HCT116 (cell line): Measurements from ENCODE around the gene CCND1. TPM values are rescaled to one million over a fixed set of nuclear protein-coding genes. Genes with fewer than 3 reads are reported as not detected.

ENCODE experiments used
- ATAC-seq: fragments of 200-7000 bp; cut with Tn5 transposase; 2 replicates; pipeline ENCODE4 v1.9.1; 2020; ENCODE audit warnings: mild to moderate bottlenecking, moderate library complexity
- BruUV-seq: library from RNA; stranded (reverse); fragments of 400-500 nt; replicated peaks from 2 replicates; lab custom pipeline; 2021; lab: Mats Ljungman, UMichigan
- CTCF ChIA-PET: fragments of 300-600 bp; sonication (Branson Sonifier 250); formaldehyde crosslinking; loops from one replicate; lab custom pipeline; 2021; ENCODE audit warnings: antibody characterized with exemption; lab: Charles Lee
- POLR2A ChIA-PET: fragments of 300-600, 350-600 bp; sonication (Branson Sonifier 250); formaldehyde crosslinking; loops from one replicate; lab custom pipeline; 2021; ENCODE audit warnings: antibody characterized with exemption; lab: Charles Lee
- RAD21 ChIA-PET, 2 experiments: fragments of 300-600 bp; sonication (Branson Sonifier 250); formaldehyde crosslinking; loops; one replicate each; lab custom pipeline; 2023; ENCODE audit warnings: low total read pairs in 2 of 2; ENCODE audit not compliant: uncharacterized antibody in 2 of 2, unreplicated experiment in 2 of 2, low non-redundant PET in 1 of 2; lab: Charles Lee
- DNase-seq: peaks from one replicate; pipeline ENCODE4 v3.0.0-alpha.2; 2010; ENCODE audit warnings: low read depth, low spot score
- H2AFZ ChIP-seq: fragments of 200-600 bp; shearing (Covaris generic), sonication (generic); 2 replicates; pipeline ENCODE4 v1.6.1; 2017; ENCODE audit warnings: low read depth, mixed run types, mixed read lengths, antibody characterized with exemption, low read length; ENCODE audit not compliant: poor library complexity, severe bottlenecking
- H3K27ac ChIP-seq: 2 replicates; pipeline ENCODE4 v1.5.1; 2012; ENCODE audit warnings: low read depth, low read length
- H3K27me3 ChIP-seq: fragments of 200-600 bp; sonication (generic); 2 replicates; pipeline ENCODE4 v1.6.1; 2016; ENCODE audit warnings: mixed run types, low read length, mixed read lengths; ENCODE audit not compliant: insufficient read depth
- H3K36me3 ChIP-seq, 2 experiments: fragments of 200-500 bp in 1 of 2; fragments of 200-600 bp in 1 of 2; sonication (Bioruptor generic) in 1 of 2; sonication (generic) in 1 of 2; 2 replicates each; pipeline versions ENCODE4 v1.5.1 to v1.6.1; 2014 to 2016; ENCODE audit warnings: low read length in 2 of 2, inconsistent platforms in 1 of 2, mixed read lengths in 1 of 2, mixed run types in 1 of 2; ENCODE audit not compliant: insufficient read depth in 2 of 2, control insufficient read depth in 1 of 2
- H3K4me1 ChIP-seq, 2 experiments: fragments of 200-600 bp in 1 of 2; sonication (generic) in 1 of 2; 2 replicates each; pipeline versions ENCODE4 v1.5.1 to v1.6.1; 2012 to 2017; ENCODE audit warnings: low read length in 2 of 2, inconsistent platforms in 1 of 2, mild to moderate bottlenecking in 1 of 2, mixed read lengths in 1 of 2, mixed run types in 1 of 2, moderate library complexity in 1 of 2; ENCODE audit not compliant: insufficient read depth in 2 of 2, control insufficient read depth in 1 of 2
- H3K4me2 ChIP-seq: fragments of 200-600 bp; sonication (generic); 2 replicates; pipeline ENCODE4 v1.6.1; 2017; ENCODE audit warnings: mixed run types, low read length, mixed read lengths
- H3K4me3 ChIP-seq, 2 experiments: fragments of 200-600 bp in 1 of 2; sonication (generic) in 1 of 2; replicated peaks in 1 of 2; 2 replicates each; pipeline ENCODE4 v1.5.1; 2011 to 2016; ENCODE audit warnings: low read length in 2 of 2, control low read depth in 1 of 2, low read depth in 1 of 2, mild to moderate bottlenecking in 1 of 2, mixed read lengths in 1 of 2, mixed run types in 1 of 2
- H3K79me2 ChIP-seq: fragments of 200-600 bp; sonication (generic); 2 replicates; pipeline ENCODE4 v1.6.1; 2017; ENCODE audit warnings: mild to moderate bottlenecking, mixed run types, low read length, moderate library complexity, mixed read lengths; ENCODE audit not compliant: insufficient read depth
- H3K9ac ChIP-seq: fragments of 200-600 bp; sonication (generic); 2 replicates; pipeline ENCODE4 v1.6.1; 2016; ENCODE audit warnings: low read length, mixed read lengths
- H3K9me2 ChIP-seq: fragments of 200-600 bp; sonication (generic), shearing (Covaris generic); 2 replicates; pipeline ENCODE4 v1.6.1; 2017; ENCODE audit warnings: mixed run types, mild to moderate bottlenecking, moderate library complexity; ENCODE audit not compliant: insufficient read depth
- H3K9me3 ChIP-seq, 2 experiments: fragments of 200-500 bp in 1 of 2; fragments of 200-600 bp in 1 of 2; sonication (Bioruptor generic) in 1 of 2; sonication (generic) in 1 of 2; 2 replicates each; pipeline ENCODE4 v1.6.1; 2014 to 2017; ENCODE audit warnings: low read length in 2 of 2, mixed read lengths in 2 of 2, inconsistent platforms in 1 of 2, low read depth in 1 of 2, mild to moderate bottlenecking in 1 of 2, mixed run types in 1 of 2, moderate library complexity in 1 of 2; ENCODE audit not compliant: control insufficient read depth in 1 of 2, insufficient read depth in 1 of 2
- H4K20me1 ChIP-seq: fragments of 200-600 bp; sonication (generic), shearing (Covaris generic); 2 replicates; pipeline ENCODE4 v1.6.1; 2017; ENCODE audit warnings: mixed run types, mild to moderate bottlenecking, moderate library complexity; ENCODE audit not compliant: insufficient read depth
- CEBPB ChIP-seq: IDR thresholded peaks from 2 replicates; pipeline ENCODE4 v1.6.1; 2012; ENCODE audit warnings: low read depth
- EGR1 ChIP-seq: IDR thresholded peaks from 2 replicates; pipeline ENCODE4 v1.6.1; 2012; ENCODE audit warnings: low read depth
- RAD21 ChIP-seq: IDR thresholded peaks from 2 replicates; pipeline ENCODE4 v1.6.1; 2012; ENCODE audit warnings: low read depth, mild to moderate bottlenecking
- SRF ChIP-seq: IDR thresholded peaks from 2 replicates; pipeline ENCODE4 v1.6.1; 2012; ENCODE audit warnings: low read depth
- YY1 ChIP-seq: IDR thresholded peaks from 2 replicates; pipeline ENCODE4 v1.6.1; 2011; ENCODE audit warnings: low read length, low read depth, moderate library complexity, mild to moderate bottlenecking; ENCODE audit not compliant: insufficient replicate concordance; ENCODE audit errors: extremely low read depth
- ZNF274 ChIP-seq: fragments of 200-500 bp; sonication (Bioruptor generic); IDR thresholded peaks from 2 replicates; pipeline ENCODE4 v1.6.1; 2014; ENCODE audit warnings: mild to moderate bottlenecking, low read depth, low read length, inconsistent platforms
- intact Hi-C: fragments of 100-400 bp; cut with micrococcal nuclease; formaldehyde crosslinking; loops from 2 replicates; pipeline ENCODE4 v1.10.0; 2022
- total RNA-seq: library from RNA; stranded (reverse); gene quantifications from one replicate; pipeline ENCODE4 v1.2.1, GENCODE V29; 2021; ENCODE audit not compliant: unreplicated experiment
- TF ChIP-seq, protein P1 (sequence below): IDR thresholded peaks from 2 replicates; pipeline ENCODE4 v1.6.1; 2011; ENCODE audit warnings: mild to moderate bottlenecking, low read length, moderate library complexity; ENCODE audit not compliant: insufficient replicate concordance; ENCODE audit errors: extremely low read depth
- TF ChIP-seq, protein P2 (sequence below), 3 experiments: fragments of 200-600 bp in 1 of 3; sonication (generic) in 1 of 3; IDR thresholded peaks in 2 of 3; conservative IDR thresholded peaks in 1 of 3; 2 replicates each; pipeline ENCODE4 v1.5.1; 2012 to 2017; ENCODE audit warnings: low read depth in 2 of 3, low read length in 2 of 3, antibody characterized with exemption in 1 of 3, borderline replicate concordance in 1 of 3, control low read depth in 1 of 3, mild to moderate bottlenecking in 1 of 3, mixed read lengths in 1 of 3, mixed run types in 1 of 3, moderate library complexity in 1 of 3; ENCODE audit not compliant: insufficient read depth in 1 of 3
- TF ChIP-seq, protein P3 (sequence below): IDR thresholded peaks from 2 replicates; pipeline ENCODE4 v1.6.1; 2012
- TF ChIP-seq, protein P4 (sequence below): IDR thresholded peaks from 2 replicates; pipeline ENCODE4 v1.6.1; 2012

CCND1 gene
- total RNA-seq, 1 experiment from 2014 or later = 601 TPM

DNA sequence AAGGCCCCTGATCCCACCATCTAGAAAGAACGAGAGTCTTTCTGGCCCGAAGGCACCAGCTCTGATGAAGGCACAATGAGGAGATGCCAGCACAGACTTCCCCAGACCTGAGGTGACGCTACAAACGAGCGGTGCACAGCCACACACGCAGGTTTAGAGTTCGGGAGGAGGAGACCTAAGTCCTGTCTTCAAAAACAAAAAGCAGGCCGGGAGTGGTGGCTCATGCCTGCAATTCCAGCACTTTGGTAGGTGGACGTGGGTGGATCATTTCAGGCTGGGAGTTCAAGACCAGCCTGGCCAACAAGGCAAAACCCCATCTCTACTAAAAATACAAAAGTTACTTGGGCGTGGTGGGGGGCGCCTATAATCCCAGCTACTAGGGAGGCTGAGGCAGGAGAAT, 24.7 kb downstream of the CCND1 start:
- Histone ChIP-seq H4K20me1 (no peaks in the 10 kb centered on the region), H3K4me1 (peaks cover 0 to 8% of the 10 kb centered on the region in 2 experiments; a peak in 2 of 4 replicates), H3K36me3 (peaks cover 0 to 6% of the 10 kb centered on the region in 2 experiments; a peak in 2 of 4 replicates), H3K9ac (no peak overlapping the region), H3K27ac (no peak overlapping the region), H3K4me3 (no peak overlapping the region), H3K4me2 (no peak overlapping the region), H3K9me3 (no peaks in the 10 kb centered on the region), H3K27me3 (no peaks in the 10 kb centered on the region), H3K79me2 (no peaks in the 10 kb centered on the region; the same call in 1 of the 2 replicates), H2AFZ (no peak overlapping the region), H3K9me2 (no peaks in the 10 kb centered on the region)
- CTCF ChIA-PET = interaction anchor here (1.4 kb wide), 1 partner anchor 535 kb away, joined by 3 read pairs; no protein-coding TSS in a partner anchor
- ATAC-seq (no peak), DNase-seq (no peak)
- intact Hi-C loops = no loop called here
- RAD21 ChIA-PET = no interaction called here
- no TSS peak for BruUV-seq
- TF ChIP-seq, protein P1, sequence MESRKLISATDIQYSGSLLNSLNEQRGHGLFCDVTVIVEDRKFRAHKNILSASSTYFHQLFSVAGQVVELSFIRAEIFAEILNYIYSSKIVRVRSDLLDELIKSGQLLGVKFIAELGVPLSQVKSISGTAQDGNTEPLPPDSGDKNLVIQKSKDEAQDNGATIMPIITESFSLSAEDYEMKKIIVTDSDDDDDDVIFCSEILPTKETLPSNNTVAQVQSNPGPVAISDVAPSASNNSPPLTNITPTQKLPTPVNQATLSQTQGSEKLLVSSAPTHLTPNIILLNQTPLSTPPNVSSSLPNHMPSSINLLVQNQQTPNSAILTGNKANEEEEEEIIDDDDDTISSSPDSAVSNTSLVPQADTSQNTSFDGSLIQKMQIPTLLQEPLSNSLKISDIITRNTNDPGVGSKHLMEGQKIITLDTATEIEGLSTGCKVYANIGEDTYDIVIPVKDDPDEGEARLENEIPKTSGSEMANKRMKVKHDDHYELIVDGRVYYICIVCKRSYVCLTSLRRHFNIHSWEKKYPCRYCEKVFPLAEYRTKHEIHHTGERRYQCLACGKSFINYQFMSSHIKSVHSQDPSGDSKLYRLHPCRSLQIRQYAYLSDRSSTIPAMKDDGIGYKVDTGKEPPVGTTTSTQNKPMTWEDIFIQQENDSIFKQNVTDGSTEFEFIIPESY = no peak
- TF ChIP-seq YY1 = no peak
- TF ChIP-seq EGR1 = no peak
- TF ChIP-seq, protein P2, sequence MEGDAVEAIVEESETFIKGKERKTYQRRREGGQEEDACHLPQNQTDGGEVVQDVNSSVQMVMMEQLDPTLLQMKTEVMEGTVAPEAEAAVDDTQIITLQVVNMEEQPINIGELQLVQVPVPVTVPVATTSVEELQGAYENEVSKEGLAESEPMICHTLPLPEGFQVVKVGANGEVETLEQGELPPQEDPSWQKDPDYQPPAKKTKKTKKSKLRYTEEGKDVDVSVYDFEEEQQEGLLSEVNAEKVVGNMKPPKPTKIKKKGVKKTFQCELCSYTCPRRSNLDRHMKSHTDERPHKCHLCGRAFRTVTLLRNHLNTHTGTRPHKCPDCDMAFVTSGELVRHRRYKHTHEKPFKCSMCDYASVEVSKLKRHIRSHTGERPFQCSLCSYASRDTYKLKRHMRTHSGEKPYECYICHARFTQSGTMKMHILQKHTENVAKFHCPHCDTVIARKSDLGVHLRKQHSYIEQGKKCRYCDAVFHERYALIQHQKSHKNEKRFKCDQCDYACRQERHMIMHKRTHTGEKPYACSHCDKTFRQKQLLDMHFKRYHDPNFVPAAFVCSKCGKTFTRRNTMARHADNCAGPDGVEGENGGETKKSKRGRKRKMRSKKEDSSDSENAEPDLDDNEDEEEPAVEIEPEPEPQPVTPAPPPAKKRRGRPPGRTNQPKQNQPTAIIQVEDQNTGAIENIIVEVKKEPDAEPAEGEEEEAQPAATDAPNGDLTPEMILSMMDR (IDR thresholded peaks at IDR 0.05 in 2 of 3, conservative IDR thresholded peaks at IDR 0.05 in 1 of 3; ENCODE audit: borderline replicate concordance in 1 of 3, insufficient read depth in 1 of 3, low read depth in 2 of 3, low read length in 2 of 3) = no peak
- no peak for TF ChIP-seq SRF
- TF ChIP-seq RAD21 = no peak
- TF ChIP-seq, protein P3, sequence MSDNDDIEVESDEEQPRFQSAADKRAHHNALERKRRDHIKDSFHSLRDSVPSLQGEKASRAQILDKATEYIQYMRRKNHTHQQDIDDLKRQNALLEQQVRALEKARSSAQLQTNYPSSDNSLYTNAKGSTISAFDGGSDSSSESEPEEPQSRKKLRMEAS = no peak
- TF ChIP-seq, protein P4, sequence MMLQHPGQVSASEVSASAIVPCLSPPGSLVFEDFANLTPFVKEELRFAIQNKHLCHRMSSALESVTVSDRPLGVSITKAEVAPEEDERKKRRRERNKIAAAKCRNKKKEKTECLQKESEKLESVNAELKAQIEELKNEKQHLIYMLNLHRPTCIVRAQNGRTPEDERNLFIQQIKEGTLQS = no peak
- no peak for TF ChIP-seq ZNF274
- no peak for TF ChIP-seq CEBPB
- POLR2A ChIA-PET = interaction anchor here (0.6 kb wide), 1 partner anchor 39 kb away, joined by 3 read pairs; no protein-coding TSS in a partner anchor
